GM21390 (cell line): Measurements from ENCODE around the gene MAD2L2.
A peak's percentile ranks its signal among the peaks of the same experiment; 100 is the strongest.

Source experiments
- ATAC-seq: cut with Tn5 transposase; IDR thresholded peaks from one replicate; pipeline ENCODE4 v1.9.1; 2021; ENCODE audit not compliant: unreplicated experiment

The MAD2L2 gene

GRCh38 chr1:11681071-11681771 is at the start of gene MAD2L2:
MAD2L2 (minus strand) TSS chr1:11681148; CDS start chr1:11680601, 547 bp downstream.
- ATAC-seq: peak; percentile 86

- ATAC-seq: no peak
Measured at GRCh38 chr1:11730429-11730891, 49.5 kb upstream of the MAD2L2 start.

- no peak for ATAC-seq
Measured at GRCh38 chr1:11729498-11730428, 48.8 kb upstream of the MAD2L2 start.

- ATAC-seq: no peak
Measured at GRCh38 chr1:11729155-11729497, 48.2 kb upstream of the MAD2L2 start.

GRCh38 chr1:11728126-11728806 is 47.3 kb upstream of the MAD2L2 start:
- ATAC-seq: no peak

- ATAC-seq: no peak
Measured at GRCh38 chr1:11727119-11727518, 46.2 kb upstream of the MAD2L2 start.

- no peak for ATAC-seq
Measured at GRCh38 chr1:11725616-11726015, 44.7 kb upstream of the MAD2L2 start.

- no peak for ATAC-seq
Measured at GRCh38 chr1:11722538-11722937, 41.6 kb upstream of the MAD2L2 start.

- no peak for ATAC-seq
Measured at GRCh38 chr1:11721311-11721710, 40.4 kb upstream of the MAD2L2 start.

GRCh38 chr1:11720525-11720924 is 39.6 kb upstream of the MAD2L2 start:
- no peak for ATAC-seq

GRCh38 chr1:11720033-11720376 is 39.1 kb upstream of the MAD2L2 start:
- ATAC-seq: no peak

- ATAC-seq: no peak
Measured at GRCh38 chr1:11719313-11720032, 38.5 kb upstream of the MAD2L2 start.

GRCh38 chr1:11714831-11715575 is 34.1 kb upstream of the MAD2L2 start:
- ATAC-seq: no peak

- ATAC-seq: no peak
Measured at GRCh38 chr1:11713095-11713494, 32.1 kb upstream of the MAD2L2 start.

GRCh38 chr1:11712285-11712684 is 31.3 kb upstream of the MAD2L2 start:
- no peak for ATAC-seq

GRCh38 chr1:11711490-11711889 is 30.5 kb upstream of the MAD2L2 start:
- ATAC-seq: no peak

- ATAC-seq: no peak
Measured at GRCh38 chr1:11708554-11709350, 27.8 kb upstream of the MAD2L2 start.

GRCh38 chr1:11707621-11708276 is 26.8 kb upstream of the MAD2L2 start:
- ATAC-seq: no peak

GRCh38 chr1:11706292-11706691 is 25.3 kb upstream of the MAD2L2 start:
- no peak for ATAC-seq
